ENCODE measurements around the gene HAUS3.

HAUS3 gene

GRCh38 chr4:2217726-2218125, 24.2 kb downstream of the HAUS3 start:
- no peak overlapping the region for H3K4me3 ChIP-seq (ENCODE audit: low read depth, low read length)
- ChIA-PET CTCF (interaction anchor here (0.7 kb wide), 1 partner anchor 245 kb away, joined by 3 read pairs; no protein-coding TSS in a partner anchor), POLR2A (no interaction called here)
- H3K36me3 ChIP-seq (ENCODE audit: control insufficient read depth in 2 of 2, insufficient read depth in 1 of 2, low read length in 2 of 2): peaks cover 0 to 27% of the 10 kb centered on the region in 2 experiments; a peak in 1 of 3 replicates
- TF ChIP-seq ZNF174 (tag by site-specific recombination; IDR thresholded peaks at IDR 0.05) (no peak), YY2 (tag by site-specific recombination; IDR thresholded peaks at IDR 0.05) (no peak), ZNF121 (tag by site-specific recombination; IDR thresholded peaks at IDR 0.05) (no peak), ZNF169 (tag by site-specific recombination; IDR thresholded peaks at IDR 0.05) (no peak), ZBTB20 (tag by site-specific recombination; IDR thresholded peaks at IDR 0.05) (no peak), ZSCAN4 (tag by site-specific recombination; IDR thresholded peaks at IDR 0.05) (no peak), ZNF658 (tag by site-specific recombination; IDR thresholded peaks at IDR 0.05) (no peak), ZNF221 (tag by site-specific recombination; IDR thresholded peaks at IDR 0.05; ENCODE audit: borderline replicate concordance) (no peak)
- H3K27ac ChIP-seq (ENCODE audit: extremely low read depth, low read depth, low read length): no peak overlapping the region
- H3K9me3 ChIP-seq (ENCODE audit: control insufficient read depth, insufficient read depth, low read depth, low read length): no peaks in the 10 kb centered on the region
- no peaks in the 10 kb centered on the region for H3K4me1 ChIP-seq (ENCODE audit: control insufficient read depth, insufficient read depth, low read length)

GRCh38 chr4:2212831-2213230, 29.1 kb downstream of the HAUS3 start:
- POLR2A ChIA-PET: no interaction called here

More at GRCh38 chr4:2212831-2213230, 29.1 kb downstream of the HAUS3 start:
- TF ChIP-seq ZNF394 (tag by site-specific recombination; IDR thresholded peaks at IDR 0.05; ENCODE audit: borderline replicate concordance) (no peak), ZNF391 (tag by site-specific recombination; IDR thresholded peaks at IDR 0.05; ENCODE audit: borderline replicate concordance, low read depth) (no peak), ZNF558 (tag by site-specific recombination; IDR thresholded peaks at IDR 0.05) (no peak), ZNF747 (tag by site-specific recombination; IDR thresholded peaks at IDR 0.05) (no peak), PRDM6 (tag by site-specific recombination; IDR thresholded peaks at IDR 0.05) (no peak), ZBTB44 (tag by site-specific recombination; IDR thresholded peaks at IDR 0.05) (no peak), ZNF792 (tag by site-specific recombination; IDR thresholded peaks at IDR 0.05) (no peak), GFI1B (tag by site-specific recombination; IDR thresholded peaks at IDR 0.05) (no peak), ZNF785 (tag by site-specific recombination; IDR thresholded peaks at IDR 0.05) (no peak), WT1 (tag by site-specific recombination; IDR thresholded peaks at IDR 0.05) (no peak), ZNF280C (tag by site-specific recombination; IDR thresholded peaks at IDR 0.05) (no peak), ZNF248 (tag by site-specific recombination; IDR thresholded peaks at IDR 0.05) (no peak), ZNF350 (tag by site-specific recombination; IDR thresholded peaks at IDR 0.05) (no peak), RBAK (tag by site-specific recombination; IDR thresholded peaks at IDR 0.05) (no peak), ZNF449 (tag by site-specific recombination; IDR thresholded peaks at IDR 0.05) (no peak), ZBTB21 (tag by site-specific recombination; IDR thresholded peaks at IDR 0.05) (no peak), SETDB1 (IDR thresholded peaks at IDR 0.05; ENCODE audit: insufficient read length, low read length) (no peak), ZNF530 (tag by site-specific recombination; IDR thresholded peaks at IDR 0.05; ENCODE audit: low read depth) (no peak)
- Histone ChIP-seq H3K9me3 (ENCODE audit: control insufficient read depth, insufficient read depth, low read depth, low read length) (no peaks in the 10 kb centered on the region), H3K27ac (ENCODE audit: extremely low read depth, low read depth, low read length) (no peak overlapping the region), H3K36me3 (ENCODE audit: control insufficient read depth in 2 of 2, insufficient read depth in 1 of 2, low read length in 2 of 2) (peaks cover 0 to 23% of the 10 kb centered on the region in 2 experiments; a peak in 1 of 3 replicates), H3K4me3 (ENCODE audit: low read depth, low read length) (no peak overlapping the region), H3K4me1 (ENCODE audit: control insufficient read depth, insufficient read depth, low read length) (no peaks in the 10 kb centered on the region)
- CTCF ChIA-PET: interaction anchor here (0.6 kb wide), 1 partner anchor 18 kb away, joined by 3 read pairs; no protein-coding TSS in a partner anchor

Data from HEK293 (cell line).